GM08714 (cell line): Measurements from ENCODE around the gene LAMTOR4.
"Not testable (repeated sequence)": the region's sequence is repeated elsewhere in the genome, so short reads cannot be mapped to it uniquely, and the experiment has no call there.

Experiments used
- H3K4me3 ChIP-seq: fragments of 200-500 bp; sonication (Bioruptor generic); 2 replicates; pipeline ENCODE4 v1.5.1; 2014; ENCODE audit warnings: mild to moderate bottlenecking, low read length, inconsistent platforms
- ZNF274 ChIP-seq: IDR thresholded peaks from 2 replicates; pipeline ENCODE4 v1.6.1; 2012; ENCODE audit warnings: mild to moderate bottlenecking, low read depth, low read length

LAMTOR4 gene

DNA sequence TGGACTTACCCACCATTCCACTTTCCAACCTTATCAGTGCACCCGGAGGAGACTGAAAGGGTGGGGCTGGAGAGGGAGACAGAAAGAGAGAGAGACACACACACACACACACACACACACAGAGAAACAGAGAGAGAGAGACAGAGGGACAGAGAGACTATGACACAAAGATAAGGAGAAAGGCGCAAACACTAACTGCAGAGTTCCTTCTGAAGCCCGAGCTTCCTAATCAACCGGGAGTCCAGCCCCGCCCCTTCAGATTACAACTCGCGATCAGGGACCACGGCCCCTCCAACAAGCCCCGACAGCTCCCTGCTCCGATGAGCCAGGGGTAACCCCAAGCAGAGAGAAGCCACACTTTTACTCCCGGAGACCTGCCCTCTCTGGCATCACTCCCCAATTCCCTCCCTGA is 19.2 kb downstream of the LAMTOR4 start:
- H3K4me3 ChIP-seq = peak overlapping the region; percentile 32; the same call in 1 of the 2 replicates
- no peak for TF ChIP-seq ZNF274

GRCh38 chr7:100169147-100169850 is 20.6 kb downstream of the LAMTOR4 start:
- H3K4me3 ChIP-seq = no peak overlapping the region
- no peak for TF ChIP-seq ZNF274

- no peak overlapping the region for H3K4me3 ChIP-seq
- no peak for TF ChIP-seq ZNF274
Measured at GRCh38 chr7:100170101-100170897, 21.6 kb downstream of the LAMTOR4 start.

DNA sequence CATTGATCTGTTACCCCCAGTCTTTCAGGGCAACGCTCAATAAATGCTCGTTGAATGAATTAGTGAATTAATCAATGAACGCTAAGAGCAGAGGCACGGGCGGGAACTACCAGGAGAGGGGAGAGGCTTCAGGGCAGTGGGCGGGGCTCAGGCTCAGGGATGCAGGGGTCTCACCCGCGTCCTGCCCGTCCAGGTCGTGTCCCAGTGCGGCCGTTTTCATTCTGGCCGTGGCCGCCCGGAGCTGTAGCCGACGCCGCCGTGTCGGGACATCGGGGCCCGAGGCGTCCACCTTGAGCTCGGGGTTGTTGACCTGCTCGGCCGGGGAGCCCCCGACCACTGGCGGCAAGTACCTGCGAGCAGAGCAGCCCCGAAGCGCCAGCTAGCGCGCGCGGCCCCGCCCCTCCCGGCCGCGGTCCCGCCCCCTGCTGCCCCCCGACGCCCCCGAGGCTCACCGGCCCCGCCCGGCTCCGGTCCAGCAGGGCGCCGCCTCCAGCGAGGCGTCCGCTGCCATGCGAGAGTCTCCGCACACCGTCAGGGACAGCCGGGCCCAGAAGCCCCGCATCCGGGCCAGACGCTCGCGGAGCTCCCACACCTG is 22.5 kb downstream of the LAMTOR4 start:
- TF ChIP-seq ZNF274 = no peak
- peak overlapping the region; percentile 7; the same call in 1 of the 2 replicates for H3K4me3 ChIP-seq

DNA sequence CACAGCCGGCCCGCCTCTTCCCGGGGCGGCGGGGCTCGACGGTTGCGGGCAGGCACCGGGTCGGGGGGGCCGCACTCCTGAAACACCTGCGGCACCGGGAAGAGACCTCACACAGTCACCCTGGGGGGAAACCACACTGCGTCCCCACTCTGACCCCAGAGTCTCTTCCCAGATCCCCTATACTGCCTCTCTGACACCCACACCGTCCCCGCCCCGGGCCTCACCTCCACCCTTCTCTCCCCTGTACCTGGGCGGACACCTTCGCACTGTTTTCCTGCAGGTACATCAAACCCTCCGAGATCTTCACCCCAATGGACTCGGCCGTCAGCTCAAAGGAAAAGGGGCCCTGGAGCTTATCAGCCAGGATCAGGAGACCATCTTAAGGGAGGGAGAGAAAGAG is 23.1 kb downstream of the LAMTOR4 start:
- no peak overlapping the region for H3K4me3 ChIP-seq
- no peak for TF ChIP-seq ZNF274

GRCh38 chr7:100173806-100174495 is 25.2 kb downstream of the LAMTOR4 start:
- TF ChIP-seq ZNF274 = no peak
- H3K4me3 ChIP-seq = no peak overlapping the region

- no peak for TF ChIP-seq ZNF274
- no peak overlapping the region for H3K4me3 ChIP-seq
Measured at GRCh38 chr7:100174582-100174981, 25.9 kb downstream of the LAMTOR4 start.

- no peak for TF ChIP-seq ZNF274
- no peak overlapping the region for H3K4me3 ChIP-seq
Measured at GRCh38 chr7:100175296-100175935, 26.7 kb downstream of the LAMTOR4 start.

- no peak for TF ChIP-seq ZNF274
Measured at GRCh38 chr7:100176096-100177044, 27.7 kb downstream of the LAMTOR4 start.

DNA sequence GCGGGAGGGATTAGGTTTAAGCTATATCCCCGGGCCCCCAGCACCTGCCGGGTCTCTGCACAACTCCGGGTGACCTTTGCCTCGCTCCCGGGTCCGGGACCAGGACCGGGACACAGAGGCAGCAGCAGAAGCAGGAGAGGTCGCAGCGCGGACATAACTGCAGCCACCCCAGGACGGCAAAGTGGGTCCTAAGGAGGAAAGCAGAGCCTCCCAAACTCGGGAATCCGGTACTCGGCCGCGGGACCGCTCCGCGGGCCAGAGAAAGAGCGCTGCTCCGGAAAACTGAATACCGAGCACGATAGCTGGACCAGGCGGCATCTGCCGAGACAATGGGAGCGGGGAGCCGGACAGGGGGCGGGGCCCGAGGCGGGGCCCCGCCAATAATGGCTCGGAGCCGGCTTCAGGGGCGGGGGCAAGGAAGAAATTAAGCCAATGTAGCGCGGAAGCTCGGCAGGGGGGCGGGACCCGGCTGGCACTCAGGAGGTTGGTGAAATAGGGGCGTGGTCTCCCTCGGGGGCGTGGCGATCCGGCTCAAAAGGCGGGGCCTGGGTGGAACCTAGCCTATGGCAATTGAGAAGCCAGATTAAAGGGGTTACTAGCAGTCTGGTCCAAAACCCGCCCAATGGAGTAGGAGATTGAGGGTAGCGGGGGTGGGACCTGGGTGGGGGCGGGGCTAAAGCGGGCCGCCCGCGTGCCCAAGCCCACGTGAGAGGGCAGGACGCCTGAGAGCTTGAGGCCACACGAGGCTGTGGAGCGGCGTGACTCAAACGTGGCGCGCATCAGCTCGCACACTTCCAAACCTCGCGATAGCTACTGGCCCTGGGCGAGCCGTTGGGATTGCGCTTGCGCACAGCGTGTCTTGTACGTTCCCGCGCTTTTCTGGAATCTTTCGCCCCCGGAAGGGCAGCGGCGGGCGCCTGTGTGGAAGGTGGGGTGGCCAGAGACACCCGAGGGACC is 28.6 kb downstream of the LAMTOR4 start, which contains the start of the genes GPC2 and STAG3:
GPC2 (minus strand) TSS at position 337 of the 957 bp plus-strand sequence; CDS start at position 155, 182 bp downstream.
STAG3 (plus strand) TSS at position 874 of the 957 bp plus-strand sequence. CDS start 2,639 bp downstream, outside the sequence.
- TF ChIP-seq ZNF274 = no peak
- H3K4me3 ChIP-seq = peak within 1 kb of the TSS; percentile 63

More at GRCh38 chr7:100176096-100177044, 27.7 kb downstream of the LAMTOR4 start:
- peak overlapping the region; percentile 63 for H3K4me3 ChIP-seq

GRCh38 chr7:100180084-100180483 is 31.4 kb downstream of the LAMTOR4 start:
- not testable (repeated sequence) for H3K4me3 ChIP-seq

GRCh38 chr7:100182616-100183015 is 33.9 kb downstream of the LAMTOR4 start:
- not testable (repeated sequence) for H3K4me3 ChIP-seq

GRCh38 chr7:100183090-100183489 is 34.4 kb downstream of the LAMTOR4 start:
- not testable (repeated sequence) for H3K4me3 ChIP-seq
